GM19023 (cell line): Measurements from ENCODE around the gene HBA2.
"Not testable (repeated sequence)": the region's sequence is repeated elsewhere in the genome, so short reads cannot be mapped to it uniquely, and the experiment has no call there.

Experiments
- ATAC-seq: cut with Tn5 transposase; IDR thresholded peaks from one replicate; pipeline ENCODE4 v1.9.1; 2021; ENCODE audit warnings: mild to moderate bottlenecking, moderate library complexity; ENCODE audit not compliant: unreplicated experiment

Gene HBA2

GRCh38 chr16:172374-172941, at the start of gene HBA2:
Gene HBA2, plus strand, starts transcription at chr16:172876. Its CDS starts 37 bp downstream, at chr16:172913.
- not testable (repeated sequence) for ATAC-seq

DNA sequence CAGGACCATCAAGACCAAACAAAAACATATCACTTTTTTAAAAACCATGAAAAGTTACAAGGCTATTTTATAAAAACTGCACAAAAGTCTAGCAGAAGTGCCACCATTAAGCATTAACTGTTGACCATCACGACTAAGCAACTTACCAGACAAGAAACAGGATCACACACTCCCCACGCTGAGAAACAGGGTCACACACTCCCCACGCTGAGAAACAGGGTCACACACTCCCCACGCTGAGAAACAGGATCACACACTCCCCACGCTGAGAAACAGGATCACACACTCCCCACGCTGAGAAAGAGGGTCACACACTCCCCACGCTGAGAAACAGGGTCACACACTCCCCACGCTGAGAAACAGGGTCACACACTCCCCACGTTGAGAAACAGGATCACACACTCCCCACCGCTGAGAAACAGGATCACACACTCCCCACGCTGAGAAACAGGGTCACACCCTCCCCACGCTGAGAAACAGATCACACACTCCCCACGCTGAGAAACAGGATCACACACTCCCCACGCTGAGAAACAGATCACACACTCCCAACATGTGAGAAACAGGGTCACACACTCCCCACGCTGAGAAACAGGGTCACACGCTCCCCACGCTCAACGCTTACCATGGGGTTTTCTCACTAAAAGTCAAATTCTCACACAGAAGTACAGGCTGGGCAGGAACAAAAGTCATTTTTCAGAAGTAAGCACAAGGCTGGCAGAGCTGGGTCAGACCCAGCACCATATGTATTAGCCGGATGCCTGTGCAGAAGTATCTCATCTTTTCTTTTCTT, 48.9 kb upstream of the HBA2 start:
- ATAC-seq, result not testable (repeated sequence)

DNA sequence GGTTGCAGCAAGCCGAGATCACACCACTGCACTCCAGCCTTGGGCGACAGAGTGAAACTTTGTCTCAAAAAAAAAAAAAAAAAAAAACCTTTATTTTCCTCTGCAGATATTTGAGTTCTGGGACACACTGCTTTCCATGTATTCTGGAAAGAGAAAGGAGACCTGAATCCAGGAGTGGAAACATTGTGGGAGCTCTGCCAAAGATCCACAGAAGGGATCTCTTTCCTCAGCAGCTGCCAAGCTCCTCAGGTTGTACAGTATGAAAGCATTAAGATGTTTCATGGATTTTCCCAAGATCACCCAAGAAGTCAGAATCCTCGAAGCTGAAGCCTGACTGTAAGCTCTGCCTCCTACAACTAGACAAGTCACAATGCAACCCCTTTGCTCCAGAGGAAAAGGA, 47.7 kb upstream of the HBA2 start:
- no peak for ATAC-seq

- no peak for ATAC-seq
Measured at GRCh38 chr16:129075-129474, 43.6 kb upstream of the HBA2 start.

DNA sequence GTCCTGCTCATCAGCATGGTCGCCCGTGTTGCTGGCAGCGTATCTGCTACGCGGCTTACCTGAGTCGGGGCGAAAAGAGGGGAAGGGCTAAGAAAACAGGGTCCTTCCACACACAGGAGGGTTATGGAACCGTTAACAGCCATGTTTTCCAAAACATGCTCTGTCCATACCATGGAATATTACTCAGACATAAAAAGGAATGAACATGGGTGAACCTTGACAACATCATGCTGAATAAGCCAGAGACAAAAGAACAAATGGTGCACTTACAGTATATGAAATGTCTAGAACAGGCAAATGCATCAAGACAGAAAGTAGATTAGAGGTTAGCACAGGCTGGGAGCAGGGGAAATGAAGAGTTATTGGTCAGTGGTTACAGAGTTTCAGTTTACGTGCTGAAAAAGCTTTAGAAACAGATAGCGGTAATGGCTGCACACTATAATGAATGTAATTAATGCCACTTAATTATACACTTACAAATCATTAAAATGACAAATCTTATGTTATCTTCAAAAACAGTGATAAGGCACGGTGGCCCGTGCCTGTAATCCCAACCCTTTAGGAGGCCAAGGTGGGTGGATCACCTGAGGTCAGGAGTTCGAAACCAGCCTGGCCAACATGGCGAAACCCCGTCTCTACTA, 42.0 kb upstream of the HBA2 start:
- no peak for ATAC-seq

DNA sequence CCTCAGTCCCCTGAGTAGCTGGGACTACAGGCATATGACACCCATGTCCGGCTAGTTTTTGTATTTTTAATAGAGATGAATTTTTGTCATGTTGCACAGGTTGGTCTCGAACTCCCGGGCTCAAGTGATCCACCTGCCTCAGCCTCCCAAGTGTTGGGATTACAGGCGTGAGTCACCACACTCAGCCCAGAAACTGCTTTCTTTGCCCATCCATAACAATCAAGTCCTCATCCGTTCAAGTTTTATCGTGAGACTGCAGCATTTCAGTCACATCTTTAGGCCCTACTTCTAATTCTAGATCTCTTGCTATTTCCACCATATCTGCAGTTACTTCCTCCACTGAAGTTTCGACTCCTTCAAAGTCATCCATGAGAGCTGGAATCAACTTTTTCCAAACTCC, 40.6 kb upstream of the HBA2 start:
- no peak for ATAC-seq

GRCh38 chr16:133716-134115, 39.0 kb upstream of the HBA2 start:
- ATAC-seq, result no peak

DNA sequence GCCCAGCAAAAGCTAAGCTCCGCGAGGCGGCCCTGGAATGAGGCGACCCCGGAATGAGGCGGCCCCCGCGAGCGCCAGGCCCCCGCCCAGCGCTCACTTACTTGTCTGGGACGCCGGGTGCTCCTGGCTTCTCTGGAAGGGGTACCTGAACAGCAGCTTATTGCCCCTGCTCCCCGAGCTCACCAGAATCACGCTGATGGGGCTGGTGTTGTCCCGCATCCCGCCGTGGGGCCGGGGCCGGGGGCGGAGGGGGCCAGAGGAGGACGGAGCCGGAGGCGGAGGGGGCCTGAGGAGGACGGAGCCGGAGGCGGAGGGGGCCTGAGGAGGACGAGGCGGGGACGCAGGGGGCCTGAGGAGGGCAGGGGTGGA, 34.6 kb upstream of the HBA2 start:
- no peak for ATAC-seq

GRCh38 chr16:140175-140857, 32.4 kb upstream of the HBA2 start:
- ATAC-seq, result no peak

- ATAC-seq, result no peak
Measured at GRCh38 chr16:142405-142967, 30.2 kb upstream of the HBA2 start.

DNA sequence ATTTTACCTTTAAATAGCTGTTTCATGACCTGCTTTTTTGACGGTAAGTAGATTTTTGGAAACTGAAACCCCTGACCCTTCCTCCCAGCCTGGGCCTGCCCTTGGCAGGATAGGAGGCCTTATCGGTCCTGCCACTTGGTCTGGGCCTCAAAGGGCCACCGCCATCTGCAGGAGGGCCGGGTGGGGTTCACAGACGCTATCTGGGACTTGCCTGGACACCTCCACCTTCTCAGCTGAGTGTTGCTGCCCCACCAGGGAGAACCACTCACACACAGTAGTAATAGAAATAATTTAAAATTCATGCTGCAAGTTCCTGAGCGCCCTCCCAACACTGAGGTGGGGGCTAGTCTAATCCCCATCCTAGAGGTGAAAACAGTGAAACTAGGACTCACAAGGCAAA, 29.6 kb upstream of the HBA2 start:
- ATAC-seq, result no peak

- no peak for ATAC-seq
Measured at GRCh38 chr16:143456-143855, 29.2 kb upstream of the HBA2 start.

DNA sequence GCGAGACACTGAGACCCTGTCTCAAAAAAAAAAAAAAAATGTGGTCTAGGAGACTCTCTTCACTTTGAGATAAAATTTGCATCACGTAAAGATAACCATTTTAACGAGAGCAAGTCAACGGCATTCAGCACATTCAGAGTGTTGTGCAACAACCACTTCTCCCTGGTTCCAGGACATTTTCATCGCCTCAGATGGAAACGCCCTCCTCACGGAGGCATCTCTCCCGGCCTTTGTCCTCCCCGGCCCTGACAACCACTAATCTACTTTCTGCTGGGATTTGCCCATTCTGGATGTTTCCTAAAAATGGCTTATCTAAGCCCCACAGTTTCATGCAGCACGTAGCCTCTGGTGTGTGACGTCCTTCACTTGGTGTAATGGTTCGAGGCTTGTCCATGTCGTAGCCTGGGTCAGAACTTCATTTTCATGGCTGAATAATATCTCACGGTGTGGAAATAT, 27.9 kb upstream of the HBA2 start:
- ATAC-seq, result no peak

GRCh38 chr16:146646-147045, 26.0 kb upstream of the HBA2 start:
- no peak for ATAC-seq

DNA sequence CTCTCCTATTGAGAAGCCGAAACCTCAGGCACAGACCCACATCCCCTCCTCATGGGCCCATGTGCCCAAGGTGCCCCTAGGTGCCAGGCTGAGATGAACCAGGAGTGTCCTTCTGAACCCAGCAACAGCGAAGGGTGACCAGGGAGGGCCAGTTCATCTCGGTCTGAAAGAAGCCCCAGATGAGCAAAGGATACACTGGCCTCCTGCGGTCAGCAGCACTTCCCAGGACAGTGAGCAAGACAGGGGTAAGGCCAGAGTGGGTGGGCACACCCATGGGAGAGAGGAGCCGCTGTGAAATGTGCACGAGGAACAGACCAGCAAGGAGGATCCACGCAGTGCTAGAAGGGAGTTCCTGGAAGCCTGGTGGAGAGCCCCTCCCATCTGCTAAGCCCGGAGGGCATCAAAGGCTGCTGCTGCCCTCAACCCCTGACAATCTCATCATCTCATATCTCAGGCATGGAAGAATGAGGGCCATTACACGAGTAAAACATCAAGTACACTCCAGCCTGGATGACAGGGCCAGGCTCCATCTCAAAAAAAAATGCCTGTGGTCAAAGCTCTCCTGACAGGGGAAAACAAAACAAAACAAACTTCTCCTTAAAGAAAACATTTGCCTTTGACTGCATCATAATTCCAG, 23.5 kb upstream of the HBA2 start:
- ATAC-seq, result no peak

DNA sequence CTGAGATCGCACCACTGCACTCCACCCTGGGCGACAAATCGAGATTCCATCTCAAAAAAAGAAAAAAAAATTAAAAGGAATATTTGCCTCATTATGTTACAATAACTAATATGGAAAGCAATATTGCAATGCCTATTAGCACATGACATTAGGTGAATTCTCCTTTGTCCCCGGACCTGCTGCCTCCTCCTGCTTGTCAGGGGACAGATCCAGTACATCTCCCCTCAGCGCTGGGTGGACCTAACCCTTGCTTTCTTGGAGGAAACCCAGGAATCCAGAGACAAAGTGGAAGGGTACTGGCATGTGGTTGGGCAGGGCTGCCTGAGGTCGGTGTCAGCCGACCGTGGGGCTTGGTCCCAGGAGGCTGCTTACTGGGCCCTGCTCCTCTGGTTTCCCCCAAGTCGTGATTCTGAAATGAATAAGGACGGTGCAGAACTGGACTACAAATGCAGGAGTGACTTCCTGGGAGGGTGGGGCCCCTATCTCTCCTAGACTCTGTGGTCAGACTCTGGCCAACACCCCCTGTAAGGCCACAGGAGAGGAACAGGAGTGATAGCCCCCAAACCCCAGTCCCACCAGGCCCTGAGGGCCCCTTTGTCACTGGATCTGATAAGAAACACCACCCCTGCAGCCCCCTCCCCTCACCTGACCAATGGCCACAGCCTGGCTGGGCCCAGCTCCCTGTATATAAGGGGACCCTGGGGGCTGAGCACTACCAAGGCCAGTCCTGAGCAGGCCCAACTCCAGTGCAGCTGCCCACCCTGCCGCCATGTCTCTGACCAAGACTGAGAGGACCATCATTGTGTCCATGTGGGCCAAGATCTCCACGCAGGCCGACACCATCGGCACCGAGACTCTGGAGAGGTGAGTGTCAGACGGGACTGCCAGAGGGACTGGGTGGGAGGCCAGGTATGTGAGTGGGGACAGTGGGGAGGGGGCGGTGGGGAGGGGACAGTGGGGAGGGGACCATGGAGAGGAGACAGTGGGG, 20.2 kb upstream of the HBA2 start, which contains the start of gene HBZ:
TSS of gene HBZ (plus strand) at position 504 of the 988 bp plus-strand sequence. CDS start at position 770, 266 bp downstream.
- no peak for ATAC-seq

GRCh38 chr16:153129-153521, 19.6 kb upstream of the HBA2 start:
- not testable (repeated sequence) for ATAC-seq

DNA sequence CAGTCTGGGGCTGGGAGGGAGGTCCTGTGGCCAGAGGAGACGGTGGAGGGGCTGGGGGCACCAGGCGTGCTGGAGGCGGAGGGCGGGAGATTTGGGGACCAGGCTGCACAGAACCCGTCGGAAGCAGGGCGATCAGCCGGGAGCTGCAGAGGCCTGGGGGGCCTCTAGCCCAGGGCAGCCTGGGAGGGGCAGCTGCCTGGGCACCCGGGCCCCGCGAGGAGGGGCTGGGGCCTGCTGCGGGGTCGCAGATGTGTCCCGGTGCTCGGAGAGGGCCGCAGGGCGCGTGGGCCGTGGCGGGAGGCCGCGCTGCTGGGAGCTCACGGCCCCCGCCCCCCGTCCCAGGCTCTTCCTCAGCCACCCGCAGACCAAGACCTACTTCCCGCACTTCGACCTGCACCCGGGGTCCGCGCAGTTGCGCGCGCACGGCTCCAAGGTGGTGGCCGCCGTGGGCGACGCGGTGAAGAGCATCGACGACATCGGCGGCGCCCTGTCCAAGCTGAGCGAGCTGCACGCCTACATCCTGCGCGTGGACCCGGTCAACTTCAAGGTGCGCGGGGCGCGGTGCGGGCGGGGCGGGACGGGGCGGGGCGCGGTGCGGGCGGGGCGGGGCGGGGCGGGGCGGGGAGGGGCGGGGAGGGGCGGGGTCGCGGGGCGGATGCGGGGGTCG, 19.0 kb upstream of the HBA2 start:
- not testable (repeated sequence) for ATAC-seq
